Measurements from ENCODE around the gene CCDC149. TPM values are rescaled to one million over a fixed set of nuclear protein-coding genes. Genes with fewer than 3 reads are reported as not detected.

The CCDC149 gene
- total RNA-seq, 1 experiment from 2014 or later, result 5.3 TPM

DNA sequence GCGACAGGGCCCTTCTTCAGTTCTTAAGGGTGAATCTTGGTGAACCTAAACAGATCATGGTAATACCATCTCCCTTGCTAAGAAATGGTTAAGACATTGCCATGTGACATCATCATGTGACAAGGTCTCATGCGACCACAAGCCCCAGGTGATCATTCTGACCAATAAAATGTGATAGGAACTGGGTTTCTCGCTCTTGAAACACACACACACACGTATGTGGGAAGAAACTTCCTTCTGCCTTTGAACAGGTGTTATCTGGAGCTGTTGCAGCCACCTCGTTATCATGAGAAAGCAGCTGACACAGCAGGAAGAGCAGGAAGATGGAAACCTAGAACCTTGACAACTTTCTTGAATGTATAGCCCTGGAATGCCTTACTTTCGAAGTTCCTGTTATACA is 107.3 kb downstream of the CCDC149 start (continued):
- TF ChIP-seq POLR2A (IDR thresholded peaks at IDR 0.05; ENCODE audit: borderline replicate concordance, extremely low read depth, insufficient read depth, insufficient read length) (no peak), CEBPB (IDR thresholded peaks at IDR 0.05; ENCODE audit: low read depth) (no peak), EZH2 (IDR thresholded peaks at IDR 0.05) (no peak), SIN3A (IDR thresholded peaks at IDR 0.05; ENCODE audit: low read depth) (no peak), SRF (IDR thresholded peaks at IDR 0.05; ENCODE audit: low read depth) (no peak)
- TF ChIP-seq, protein P1, sequence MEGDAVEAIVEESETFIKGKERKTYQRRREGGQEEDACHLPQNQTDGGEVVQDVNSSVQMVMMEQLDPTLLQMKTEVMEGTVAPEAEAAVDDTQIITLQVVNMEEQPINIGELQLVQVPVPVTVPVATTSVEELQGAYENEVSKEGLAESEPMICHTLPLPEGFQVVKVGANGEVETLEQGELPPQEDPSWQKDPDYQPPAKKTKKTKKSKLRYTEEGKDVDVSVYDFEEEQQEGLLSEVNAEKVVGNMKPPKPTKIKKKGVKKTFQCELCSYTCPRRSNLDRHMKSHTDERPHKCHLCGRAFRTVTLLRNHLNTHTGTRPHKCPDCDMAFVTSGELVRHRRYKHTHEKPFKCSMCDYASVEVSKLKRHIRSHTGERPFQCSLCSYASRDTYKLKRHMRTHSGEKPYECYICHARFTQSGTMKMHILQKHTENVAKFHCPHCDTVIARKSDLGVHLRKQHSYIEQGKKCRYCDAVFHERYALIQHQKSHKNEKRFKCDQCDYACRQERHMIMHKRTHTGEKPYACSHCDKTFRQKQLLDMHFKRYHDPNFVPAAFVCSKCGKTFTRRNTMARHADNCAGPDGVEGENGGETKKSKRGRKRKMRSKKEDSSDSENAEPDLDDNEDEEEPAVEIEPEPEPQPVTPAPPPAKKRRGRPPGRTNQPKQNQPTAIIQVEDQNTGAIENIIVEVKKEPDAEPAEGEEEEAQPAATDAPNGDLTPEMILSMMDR (IDR thresholded peaks at IDR 0.05 in 2 of 3, conservative IDR thresholded peaks at IDR 0.05 in 1 of 3; ENCODE audit: borderline replicate concordance in 1 of 3, insufficient read depth in 1 of 3, low read depth in 2 of 3, low read length in 2 of 3), result no peak

DNA sequence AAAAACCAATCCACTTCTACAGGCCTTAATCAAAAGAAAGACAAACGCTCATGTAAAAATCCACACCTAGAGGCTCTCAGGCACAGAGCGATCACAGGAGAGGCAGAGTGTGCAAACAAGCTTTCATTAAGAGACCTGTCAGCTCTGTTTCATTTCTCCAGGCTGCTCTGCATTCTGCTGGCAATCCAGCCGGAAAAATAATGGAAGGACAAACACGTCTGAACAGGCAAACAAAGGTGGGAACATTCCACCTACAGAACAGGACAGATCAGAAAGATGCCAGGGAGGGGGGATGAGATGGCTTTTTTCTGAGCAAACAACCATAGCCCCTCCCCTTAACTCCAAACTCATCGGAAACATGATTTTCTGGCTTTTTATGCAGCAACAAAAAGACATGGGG is 107.8 kb downstream of the CCDC149 start:
- no peak overlapping the region for H3K4me3 ChIP-seq (replicated peaks in 1 of 2; ENCODE audit: low read depth in 1 of 2, low read length in 2 of 2)
- TF ChIP-seq EGR1 (IDR thresholded peaks at IDR 0.05; ENCODE audit: low read depth) (no peak), SIN3A (IDR thresholded peaks at IDR 0.05; ENCODE audit: low read depth) (no peak), YY1 (IDR thresholded peaks at IDR 0.05; ENCODE audit: extremely low read depth, insufficient replicate concordance, low read depth, low read length) (no peak), POLR2A (IDR thresholded peaks at IDR 0.05; ENCODE audit: borderline replicate concordance, extremely low read depth, insufficient read depth, insufficient read length) (no peak), REST (IDR thresholded peaks at IDR 0.05; ENCODE audit: low read depth) (no peak), CBX3 (IDR thresholded peaks at IDR 0.05; ENCODE audit: low read depth) (no peak), ELF1 (IDR thresholded peaks at IDR 0.05; ENCODE audit: borderline replicate concordance, low read depth) (no peak), TCF7L2 (IDR thresholded peaks at IDR 0.05; ENCODE audit: borderline replicate concordance, extremely low read depth, insufficient read depth, insufficient read length) (no peak), CEBPB (IDR thresholded peaks at IDR 0.05; ENCODE audit: low read depth) (no peak), JUND (IDR thresholded peaks at IDR 0.05) (no peak), SRF (IDR thresholded peaks at IDR 0.05; ENCODE audit: low read depth) (no peak), RAD21 (IDR thresholded peaks at IDR 0.05; ENCODE audit: low read depth) (no peak), POLR2AphosphoS5 (IDR thresholded peaks at IDR 0.05; ENCODE audit: low read depth, low read length) (no peak)
- TF ChIP-seq, protein P1 (IDR thresholded peaks at IDR 0.05 in 2 of 3, conservative IDR thresholded peaks at IDR 0.05 in 1 of 3; ENCODE audit: borderline replicate concordance in 1 of 3, insufficient read depth in 1 of 3, low read depth in 2 of 3, low read length in 2 of 3), result no peak
- TF ChIP-seq, protein P2, sequence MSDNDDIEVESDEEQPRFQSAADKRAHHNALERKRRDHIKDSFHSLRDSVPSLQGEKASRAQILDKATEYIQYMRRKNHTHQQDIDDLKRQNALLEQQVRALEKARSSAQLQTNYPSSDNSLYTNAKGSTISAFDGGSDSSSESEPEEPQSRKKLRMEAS (IDR thresholded peaks at IDR 0.05), result no peak

More for the DNA sequence above, 107.8 kb downstream of the CCDC149 start:
- Histone ChIP-seq H3K27me3 (ENCODE audit: insufficient read depth, low read length) (0 out of 2 replicates have a peak, but pooled peaks cover 11% of the 10 kb centered on the region), H3K36me3 (ENCODE audit: control insufficient read depth in 1 of 2, insufficient read depth in 2 of 2, low read length in 2 of 2) (no peaks in the 10 kb centered on the region), H4K20me1 (ENCODE audit: insufficient read depth) (no peaks in the 10 kb centered on the region), H3K9me3 (ENCODE audit: control insufficient read depth in 1 of 2, insufficient read depth in 1 of 2, low read depth in 1 of 2, low read length in 2 of 2) (no peaks in the 10 kb centered on the region), H3K79me2 (ENCODE audit: insufficient read depth, low read length) (no peaks in the 10 kb centered on the region), H2AFZ (ENCODE audit: low read depth, low read length, poor library complexity, severe bottlenecking) (no peak overlapping the region), H3K4me2 (ENCODE audit: low read length) (no peak overlapping the region), H3K9ac (ENCODE audit: low read length) (no peak overlapping the region), H3K9me2 (ENCODE audit: insufficient read depth) (no peaks in the 10 kb centered on the region), H3K27ac (ENCODE audit: low read depth, low read length) (no peak overlapping the region), H3K4me1 (ENCODE audit: control insufficient read depth in 1 of 2, insufficient read depth in 2 of 2, low read length in 2 of 2) (no peaks in the 10 kb centered on the region)
- POLR2A ChIA-PET, result no interaction called here
- ATAC-seq, result no peak
- BruUV-seq (replicated peaks), result no TSS peak
- RAD21 ChIA-PET (ENCODE audit: low non-redundant PET in 1 of 2, low total read pairs in 2 of 2, uncharacterized antibody in 2 of 2, unreplicated experiment in 2 of 2), result no interaction called here
- DNase-seq (ENCODE audit: low read depth, low spot score), result no peak
- intact Hi-C loops (cut with micrococcal nuclease), result no loop called here
- CTCF ChIA-PET, result no interaction called here
